NCI-H2227 (cell line): Measurements from ENCODE around the gene STK39.

Source experiments
- DNase-seq: peaks from one replicate; lab custom pipeline; 2025; ENCODE audit not compliant: unreplicated experiment; lab: John Stamatoyannopoulos, UW

STK39 gene

DNA sequence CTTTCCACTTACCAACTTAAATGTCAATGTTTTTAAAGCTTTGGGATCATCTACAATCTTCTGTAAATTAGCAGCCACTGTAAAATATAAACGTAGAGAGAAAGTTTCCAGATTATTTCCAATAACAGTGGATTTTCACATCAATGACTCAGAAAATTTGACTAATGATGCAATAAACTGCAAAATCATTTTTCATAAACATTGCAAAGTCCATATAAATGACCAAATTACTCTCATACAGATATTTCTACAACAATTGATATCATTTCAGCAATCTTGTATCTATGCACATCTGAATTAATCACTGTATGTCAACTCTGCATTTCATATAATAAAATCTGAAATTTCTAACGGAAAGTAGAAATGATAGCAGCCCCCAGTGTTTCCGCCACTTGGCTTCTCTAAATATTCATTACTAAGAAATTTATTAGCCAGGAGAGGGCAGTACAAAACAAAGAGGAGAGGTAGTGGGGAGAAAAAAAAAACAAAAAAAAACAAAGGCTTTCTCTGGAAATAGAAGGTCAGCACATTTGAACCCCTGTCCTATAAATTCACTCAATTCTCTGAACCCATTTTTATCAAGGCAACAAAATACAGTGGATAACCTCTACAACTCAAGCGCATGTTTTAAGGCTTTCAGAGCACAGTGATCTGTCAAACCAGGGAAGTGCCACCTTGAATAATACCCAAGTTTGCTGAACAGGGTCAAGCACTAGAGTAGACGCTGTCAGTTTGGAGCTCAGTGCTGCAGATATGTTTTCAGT lies 282.6 kb downstream of the STK39 start:
- peak; percentile 20 for DNase-seq

GRCh38 chr2:167963899-167964649 lies 283.3 kb downstream of the STK39 start:
- DNase-seq = no peak

DNA sequence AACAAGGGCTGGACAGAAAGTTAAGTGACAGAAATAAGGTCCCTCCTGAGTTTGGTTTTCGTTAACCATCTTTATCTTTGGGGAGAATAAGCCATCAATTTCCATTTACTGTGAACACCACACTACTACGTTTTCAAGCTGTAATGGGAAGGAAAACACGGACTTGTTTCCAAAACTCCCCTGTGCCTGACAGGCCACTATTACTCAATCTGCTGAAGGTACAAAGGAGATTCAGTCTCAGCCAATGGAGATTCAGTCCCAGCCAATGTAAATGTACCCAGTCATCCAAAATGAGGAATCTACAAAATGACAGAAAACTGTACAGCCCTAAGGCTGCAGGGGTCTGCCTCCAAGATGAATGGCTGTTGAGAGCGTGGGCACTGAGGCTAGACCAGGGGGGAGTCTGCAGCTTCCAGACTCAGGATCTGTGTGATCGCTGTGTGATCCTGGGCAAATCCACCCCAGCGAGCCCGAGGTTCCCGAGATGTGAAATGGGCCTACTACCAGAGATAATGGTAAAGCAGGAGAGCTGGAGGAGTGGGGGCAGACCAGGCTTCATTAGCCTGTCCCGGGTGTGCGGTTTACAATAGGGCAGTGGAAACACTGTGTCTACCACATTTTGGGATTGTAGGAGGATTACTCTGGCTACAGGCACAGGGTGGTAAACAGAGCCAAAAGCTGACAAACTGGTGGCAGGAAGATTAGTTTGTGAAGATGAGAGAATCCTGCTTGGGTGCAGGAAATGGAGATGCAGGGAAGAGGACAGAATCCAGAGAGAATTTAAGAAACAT lies 284.8 kb downstream of the STK39 start:
- no peak for DNase-seq

DNA sequence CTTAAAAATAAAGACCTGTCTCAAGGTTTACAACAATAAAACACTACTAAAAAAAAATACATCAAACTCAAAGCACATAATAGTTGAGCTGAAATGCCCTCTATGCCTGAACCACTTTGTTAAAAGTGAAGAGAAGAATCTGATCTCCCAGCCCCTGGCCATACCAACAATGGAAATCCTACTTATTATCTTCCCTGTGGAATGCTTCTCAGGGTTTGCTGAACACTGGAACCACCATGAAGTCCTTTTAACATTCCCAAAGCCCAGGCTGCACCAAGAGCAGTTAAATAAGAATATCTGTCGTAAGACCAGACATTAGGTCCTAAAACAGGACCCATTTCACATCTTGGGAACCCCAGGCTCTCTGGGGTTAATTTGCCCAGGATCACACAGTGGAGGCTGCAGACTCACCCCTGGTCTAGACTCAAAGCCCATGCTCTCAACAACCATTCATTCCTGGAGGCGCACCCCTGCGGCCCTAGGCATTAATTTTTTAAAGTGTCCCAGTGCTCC lies 285.8 kb downstream of the STK39 start:
- no peak for DNase-seq

- DNase-seq = no peak
Observed at GRCh38 chr2:167960089-167960747, 287.2 kb downstream of the STK39 start.

- no peak for DNase-seq
Observed at GRCh38 chr2:167957662-167958061, 289.7 kb downstream of the STK39 start.

DNA sequence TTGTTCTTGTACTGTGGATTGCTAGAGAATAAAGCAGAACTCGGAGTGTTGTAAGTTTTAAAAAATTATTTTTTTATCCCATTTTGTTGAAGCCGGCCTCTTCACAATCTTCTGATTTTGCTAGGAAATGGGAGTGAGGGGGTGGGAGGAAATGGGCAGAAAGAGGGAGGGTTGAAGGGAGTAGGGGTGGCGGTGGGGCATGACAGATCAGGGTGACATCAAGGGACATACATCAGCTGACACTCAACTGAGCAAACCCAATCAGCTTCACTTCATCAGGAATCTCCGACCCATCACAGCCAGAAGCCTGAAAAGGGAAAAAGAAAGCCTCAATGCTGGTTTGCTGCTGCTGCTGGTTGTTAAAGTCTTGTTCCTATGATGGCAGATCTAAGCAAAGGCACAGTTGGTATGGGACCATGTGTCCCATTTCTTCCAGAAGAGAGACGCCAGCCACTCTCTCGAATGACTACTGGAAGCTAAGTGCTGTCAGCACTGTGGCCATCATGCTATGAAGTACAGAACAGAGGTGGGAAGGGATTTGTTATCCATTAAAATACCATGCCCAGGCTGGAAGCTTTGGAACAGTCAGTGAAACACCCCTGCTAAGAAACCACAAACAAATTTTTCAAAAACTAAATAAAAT lies 292.0 kb downstream of the STK39 start:
- DNase-seq = no peak

GRCh38 chr2:167954495-167954894 lies 292.9 kb downstream of the STK39 start:
- no peak for DNase-seq

GRCh38 chr2:167953776-167954175 lies 293.6 kb downstream of the STK39 start:
- DNase-seq = no peak

GRCh38 chr2:167950571-167950970 lies 296.8 kb downstream of the STK39 start:
- DNase-seq = no peak

- no peak for DNase-seq
Observed at GRCh38 chr2:167946441-167946841, 301.0 kb downstream of the STK39 start.

DNA sequence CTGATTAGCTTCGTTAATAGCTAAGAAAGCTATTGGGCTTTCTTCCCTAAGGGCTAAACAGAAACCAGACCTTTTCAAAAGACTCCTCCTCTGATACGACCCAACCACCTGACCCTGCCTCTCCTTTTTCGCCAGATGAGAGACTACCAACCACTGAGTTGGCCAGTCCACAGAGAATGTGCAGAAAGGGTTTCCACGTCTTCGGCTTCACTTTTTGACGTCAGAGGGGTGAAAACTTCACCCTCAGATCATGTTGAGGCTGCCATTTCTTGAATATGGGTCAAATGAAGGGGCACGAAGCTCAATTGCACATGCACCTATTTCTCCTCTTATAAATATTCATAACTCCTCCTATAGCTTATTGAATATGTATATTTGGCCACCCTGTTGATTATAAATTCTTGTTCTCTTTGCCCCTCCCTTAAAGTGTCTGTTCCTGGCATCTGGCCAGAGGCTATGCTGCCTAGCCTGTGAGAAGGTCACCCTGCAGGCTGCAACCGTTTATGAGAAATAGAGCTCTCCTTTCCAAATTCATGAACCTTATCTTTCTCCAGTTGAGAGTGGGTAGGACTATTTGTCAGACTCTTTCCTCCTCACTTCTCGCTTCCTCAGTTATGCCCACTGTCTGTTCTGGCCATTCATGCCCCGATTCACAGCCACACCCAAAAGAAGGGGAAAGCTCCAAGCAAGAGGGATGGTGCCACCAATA lies 301.6 kb downstream of the STK39 start:
- DNase-seq = no peak

- DNase-seq = no peak
Observed at GRCh38 chr2:167944825-167945659, 302.4 kb downstream of the STK39 start.

- DNase-seq = no peak
Observed at GRCh38 chr2:167943897-167944296, 303.5 kb downstream of the STK39 start.

- DNase-seq = no peak
Observed at GRCh38 chr2:167943368-167943767, 304.0 kb downstream of the STK39 start.

DNA sequence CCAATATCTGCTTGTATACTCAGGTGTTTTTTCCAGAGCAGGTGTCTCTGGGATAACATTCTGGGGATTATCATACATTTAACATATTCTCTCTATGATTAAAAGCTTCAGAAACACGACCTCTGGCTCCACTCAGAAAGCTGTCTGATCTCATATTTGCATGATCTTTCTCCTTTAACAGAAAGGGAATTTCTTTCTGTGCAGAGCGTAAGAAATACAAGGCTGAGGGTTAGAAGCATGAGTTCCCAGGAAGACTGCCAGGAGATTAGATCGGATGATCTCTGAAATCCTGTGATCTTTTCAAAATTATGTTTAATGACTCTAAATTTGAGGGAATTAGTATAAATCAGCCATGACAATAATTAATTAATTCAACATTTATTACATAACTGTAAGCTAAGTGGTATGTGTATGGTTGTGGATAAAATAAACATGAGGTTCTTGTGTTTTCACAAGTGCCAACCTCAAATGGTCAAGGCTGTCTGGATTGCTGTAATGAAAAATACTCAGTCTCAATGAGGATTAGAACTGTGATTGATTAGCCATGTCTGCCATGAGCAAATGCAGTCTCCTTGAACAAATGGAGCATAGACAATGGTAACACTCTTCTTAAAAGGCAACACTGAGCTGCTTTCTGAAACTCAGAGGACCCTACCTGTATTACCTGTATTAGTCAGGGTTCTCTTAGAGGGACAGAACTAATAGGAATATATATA lies 304.9 kb downstream of the STK39 start:
- no peak for DNase-seq

GRCh38 chr2:167941604-167942003 lies 305.8 kb downstream of the STK39 start:
- DNase-seq = no peak
